ENCODE results near the gene NWD2.

- TF ChIP-seq CTCF (conservative IDR thresholded peaks at IDR 0.05; ENCODE audit: low read length) (no peak), EZH2phosphoT487 (IDR thresholded peaks at IDR 0.05; ENCODE audit: borderline replicate concordance) (no peak)
Measured at GRCh38 chr4:37465845-37466244, 221.3 kb downstream of the NWD2 start.
